COLO668 (cell line): Measurements from ENCODE around the gene DGKD.

Source experiments
- DNase-seq: peaks from one replicate; lab custom pipeline; 2025; ENCODE audit not compliant: unreplicated experiment; lab: John Stamatoyannopoulos, UW

Gene DGKD

DNA sequence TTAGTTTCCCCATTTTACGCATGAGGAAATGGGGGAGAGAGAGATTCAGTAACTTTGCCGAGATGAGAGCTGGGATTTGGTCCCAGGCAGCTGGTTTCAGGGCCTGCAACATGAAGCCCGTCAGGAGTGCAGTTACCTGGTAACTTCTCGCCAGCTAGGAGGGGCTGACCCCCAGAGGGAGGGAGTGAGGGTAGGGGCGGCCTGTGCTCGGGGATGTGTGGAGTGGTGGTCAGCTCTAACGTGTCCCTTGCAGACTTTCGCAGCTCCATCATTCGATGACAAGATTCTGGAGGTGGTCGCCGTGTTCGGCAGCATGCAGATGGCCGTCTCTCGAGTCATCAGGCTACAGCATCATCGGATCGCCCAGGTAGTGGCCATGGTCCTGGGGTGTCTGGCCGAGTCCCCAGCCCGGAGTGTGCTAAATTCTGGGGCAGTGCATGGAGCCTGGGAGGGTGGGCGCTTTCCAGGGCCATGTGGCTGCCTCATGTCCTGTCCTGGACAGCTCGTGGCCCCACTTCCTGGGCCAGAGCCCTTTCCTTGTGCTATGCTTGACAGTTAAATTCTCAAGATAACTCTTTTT is 103.8 kb downstream of the DGKD start:
- DNase-seq: no peak

DNA sequence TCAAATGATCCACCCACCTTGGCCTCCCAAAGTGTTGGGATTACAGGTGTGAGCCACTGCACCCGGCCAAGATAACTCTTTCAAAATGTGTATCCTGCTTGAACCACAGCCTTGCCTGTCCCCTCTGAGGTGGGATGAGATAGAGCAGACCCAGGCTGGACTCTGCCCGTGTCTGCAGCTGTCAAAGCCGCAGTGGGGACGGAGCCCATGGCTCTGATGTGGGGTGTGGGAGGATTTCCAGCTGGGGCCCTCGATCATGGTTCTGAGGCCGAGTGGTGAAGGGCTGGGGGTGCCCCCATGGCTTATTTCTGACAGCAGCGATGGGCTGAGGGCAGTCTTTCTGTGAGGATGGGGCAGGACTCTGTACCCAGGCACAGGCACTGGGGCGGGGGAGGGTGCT is 104.5 kb downstream of the DGKD start:
- DNase-seq: no peak

DNA sequence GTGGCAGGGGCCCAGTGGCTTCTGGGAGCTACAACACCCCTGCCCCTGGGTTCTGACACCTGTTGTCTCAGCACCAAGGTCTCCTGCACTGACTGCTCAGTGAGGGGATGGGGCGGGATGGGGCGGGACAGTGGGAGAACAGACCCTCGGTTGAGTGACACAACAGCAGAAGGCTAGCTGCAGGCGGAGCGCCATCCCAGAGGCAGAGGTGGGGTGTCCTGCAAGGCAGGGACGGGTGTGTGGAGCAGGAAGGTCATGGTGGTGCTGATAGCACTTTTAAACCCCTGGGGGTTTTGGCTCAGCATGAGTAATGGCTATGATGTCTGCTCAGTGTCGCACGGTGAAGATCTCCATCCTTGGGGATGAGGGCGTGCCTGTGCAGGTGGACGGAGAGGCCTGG is 105.1 kb downstream of the DGKD start:
- no peak for DNase-seq

DNA sequence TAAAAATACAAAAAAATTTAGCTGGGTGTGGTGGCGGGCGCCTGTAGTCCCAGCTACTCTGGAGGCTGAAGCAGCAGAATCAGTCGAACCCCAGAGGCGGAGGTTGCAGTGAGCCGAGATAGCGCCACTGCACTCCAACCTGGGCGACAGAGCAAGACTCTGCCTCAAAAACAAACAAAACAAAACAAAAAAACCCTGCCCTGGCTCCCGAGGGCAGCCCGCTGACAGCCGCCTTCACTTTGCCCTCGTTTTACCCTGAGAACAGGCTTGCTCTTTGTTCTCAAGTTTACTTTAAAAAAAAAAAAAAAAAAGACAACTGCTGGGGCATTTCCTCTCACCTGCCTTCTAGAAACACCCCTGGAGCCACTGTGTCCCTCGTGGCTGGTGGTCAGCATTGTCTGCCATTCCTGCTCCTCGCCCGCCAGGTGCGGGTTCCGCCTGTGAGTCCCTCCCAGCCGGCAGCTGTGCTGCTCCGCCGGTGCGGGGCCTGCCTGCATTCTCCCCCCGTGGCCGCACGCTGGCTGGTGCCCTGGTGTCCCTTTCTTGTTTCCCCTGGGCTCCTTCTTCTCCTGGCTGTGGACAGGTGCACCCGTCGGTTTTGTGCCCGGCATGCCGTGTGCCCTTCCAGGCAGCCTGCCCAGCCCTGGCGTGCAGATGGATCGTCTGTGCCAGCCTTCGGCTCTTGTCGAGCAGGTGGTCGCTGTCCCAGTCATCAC is 106.6 kb downstream of the DGKD start:
- peak; percentile 86 for DNase-seq

DNA sequence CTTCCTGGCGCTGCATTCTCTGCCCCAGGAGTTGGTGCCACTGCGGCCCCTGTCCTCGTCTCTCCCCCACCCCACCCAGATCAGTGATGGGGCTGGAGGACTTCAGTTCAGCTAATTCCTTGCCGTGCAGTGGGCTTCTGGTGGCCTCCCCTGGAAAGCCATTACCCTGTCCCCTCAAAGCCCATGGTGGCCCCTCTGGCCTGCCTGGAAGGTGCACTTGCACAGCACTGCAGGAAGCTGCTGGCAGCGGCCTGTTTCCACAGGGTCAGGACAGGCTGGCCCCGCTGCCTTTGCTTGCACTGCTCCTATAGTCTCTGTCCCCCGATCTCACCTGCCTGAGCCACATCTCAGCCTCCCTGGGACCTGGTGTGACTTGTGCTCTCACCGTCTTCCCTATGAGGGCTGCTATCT is 107.2 kb downstream of the DGKD start:
- peak; percentile 37 for DNase-seq

DNA sequence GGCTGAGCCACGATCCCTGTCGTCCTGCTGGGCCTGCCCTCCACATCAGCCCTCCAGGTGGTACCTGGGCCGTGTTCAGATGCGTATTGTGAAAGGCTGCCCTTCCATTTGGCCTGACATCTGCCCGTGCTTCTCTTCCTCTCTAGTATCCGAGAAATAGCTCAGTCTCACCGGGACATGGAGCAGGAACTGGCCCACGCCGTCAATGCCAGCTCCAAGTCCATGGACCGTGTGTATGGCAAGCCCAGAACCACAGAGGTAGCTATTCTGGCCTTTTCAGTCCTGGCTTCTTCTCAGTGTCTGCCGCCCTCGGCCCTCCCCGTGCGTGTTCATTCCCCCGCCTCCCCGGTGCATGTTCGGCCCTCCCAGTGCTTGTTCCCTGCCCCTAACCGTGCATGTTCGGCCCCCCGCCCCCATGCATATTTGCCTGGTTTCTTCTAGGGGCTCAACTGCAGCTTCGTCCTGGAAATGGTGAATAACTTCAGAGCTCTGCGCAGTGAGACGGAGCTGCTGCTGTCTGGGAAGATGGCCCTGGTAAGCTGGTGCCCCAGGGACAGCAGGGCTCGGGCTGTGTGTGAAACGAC is 108.0 kb downstream of the DGKD start:
- no peak for DNase-seq

DNA sequence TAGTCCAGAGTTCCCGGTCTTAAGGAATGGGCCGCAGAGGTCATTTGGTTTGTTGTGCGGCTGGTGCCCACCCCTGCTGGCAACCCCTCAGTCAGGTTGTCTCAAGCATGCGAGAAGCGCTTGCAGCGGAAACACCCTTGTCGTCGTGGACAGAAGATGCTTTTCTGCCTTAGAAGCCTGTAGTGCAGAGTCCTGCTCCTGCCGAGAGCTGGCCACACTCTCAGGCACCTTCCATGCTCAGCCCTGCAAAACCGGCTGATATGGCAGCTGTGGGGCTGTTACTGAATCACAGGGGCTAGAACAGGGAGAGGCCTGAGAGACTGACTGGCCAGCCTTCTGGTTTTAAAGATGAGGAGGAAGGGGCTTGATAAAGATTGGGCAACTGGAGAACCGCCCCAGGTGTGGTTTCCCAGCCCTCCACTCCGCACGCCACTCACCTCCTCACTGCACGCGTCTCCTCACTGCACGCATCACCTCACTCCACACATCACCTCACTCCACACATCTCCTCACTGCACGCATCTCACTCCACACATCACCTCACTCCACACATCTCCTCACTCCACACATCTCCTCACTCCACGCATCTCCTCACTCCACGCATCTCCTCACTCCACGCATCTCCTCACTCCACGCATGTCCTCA is 108.7 kb downstream of the DGKD start:
- no peak for DNase-seq

DNA sequence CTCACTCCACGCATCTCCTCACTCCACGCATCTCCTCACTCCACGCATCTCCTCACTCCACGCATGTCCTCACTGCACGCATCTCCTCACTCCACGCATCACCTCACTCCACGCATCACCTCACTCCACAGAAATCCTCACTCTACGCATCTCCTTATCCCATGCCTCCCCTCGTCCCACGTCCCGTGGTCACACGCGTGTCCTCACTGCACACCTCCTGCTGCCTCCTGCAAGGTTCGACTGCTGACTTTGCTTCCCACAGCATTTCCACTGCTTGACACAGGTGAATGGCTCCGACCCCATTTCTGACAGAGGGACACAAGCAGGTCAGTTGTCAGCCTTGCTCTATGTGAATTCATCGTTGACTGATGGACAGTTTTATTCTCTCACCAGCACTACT is 109.3 kb downstream of the DGKD start:
- DNase-seq: no peak

DNA sequence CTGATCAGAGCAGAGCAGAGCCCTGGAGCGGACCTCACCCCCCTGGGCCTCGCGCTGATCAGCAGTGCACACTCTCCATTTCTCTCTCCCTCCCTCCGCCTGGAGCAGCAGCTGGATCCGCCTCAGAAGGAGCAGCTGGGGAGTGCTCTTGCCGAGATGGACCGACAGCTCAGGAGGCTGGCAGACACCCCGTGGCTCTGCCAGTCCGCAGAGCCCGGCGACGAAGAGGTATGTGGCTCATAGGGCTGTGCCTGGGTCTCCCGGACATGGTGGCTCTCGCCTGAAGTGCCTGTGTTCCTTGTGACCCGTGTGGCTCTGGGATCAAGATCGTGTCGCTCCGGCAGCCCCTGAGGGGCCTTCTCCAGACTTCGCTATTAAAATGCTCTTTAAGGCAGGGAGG is 109.8 kb downstream of the DGKD start:
- DNase-seq: no peak

DNA sequence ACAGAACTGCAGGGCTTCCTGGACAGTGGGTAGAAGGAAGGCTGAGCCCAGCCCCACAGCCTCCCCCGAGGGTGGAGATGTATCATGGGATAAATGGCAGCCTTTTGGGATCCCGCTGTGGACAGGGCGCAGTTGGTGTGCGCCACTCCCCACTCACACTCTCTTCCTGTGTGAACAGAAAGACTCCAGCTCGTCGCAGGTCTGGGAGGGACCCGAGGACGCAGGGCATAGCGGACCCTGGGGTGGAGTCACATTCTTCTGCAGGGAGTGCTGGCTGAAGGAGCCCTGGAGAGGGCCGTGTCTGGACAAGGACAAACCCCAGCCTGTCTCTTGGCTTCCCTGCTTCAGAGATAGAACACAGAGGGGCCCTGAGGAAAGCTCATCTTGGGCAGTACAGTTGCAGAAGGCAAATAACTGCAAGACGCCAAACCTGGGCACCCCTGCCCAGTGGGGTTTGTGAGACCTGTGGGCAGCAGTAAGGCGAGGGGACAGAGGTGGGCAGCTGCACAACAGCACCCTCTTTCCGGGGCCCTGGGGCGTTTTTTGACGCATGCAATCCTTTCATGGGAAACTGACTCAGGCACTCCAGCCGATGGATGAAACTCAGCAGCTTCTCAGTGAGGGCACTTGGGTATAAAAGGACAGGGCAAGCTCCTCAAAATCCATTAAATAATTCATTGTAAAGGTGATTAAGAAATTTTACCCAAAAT is 110.4 kb downstream of the DGKD start:
- no peak for DNase-seq

DNA sequence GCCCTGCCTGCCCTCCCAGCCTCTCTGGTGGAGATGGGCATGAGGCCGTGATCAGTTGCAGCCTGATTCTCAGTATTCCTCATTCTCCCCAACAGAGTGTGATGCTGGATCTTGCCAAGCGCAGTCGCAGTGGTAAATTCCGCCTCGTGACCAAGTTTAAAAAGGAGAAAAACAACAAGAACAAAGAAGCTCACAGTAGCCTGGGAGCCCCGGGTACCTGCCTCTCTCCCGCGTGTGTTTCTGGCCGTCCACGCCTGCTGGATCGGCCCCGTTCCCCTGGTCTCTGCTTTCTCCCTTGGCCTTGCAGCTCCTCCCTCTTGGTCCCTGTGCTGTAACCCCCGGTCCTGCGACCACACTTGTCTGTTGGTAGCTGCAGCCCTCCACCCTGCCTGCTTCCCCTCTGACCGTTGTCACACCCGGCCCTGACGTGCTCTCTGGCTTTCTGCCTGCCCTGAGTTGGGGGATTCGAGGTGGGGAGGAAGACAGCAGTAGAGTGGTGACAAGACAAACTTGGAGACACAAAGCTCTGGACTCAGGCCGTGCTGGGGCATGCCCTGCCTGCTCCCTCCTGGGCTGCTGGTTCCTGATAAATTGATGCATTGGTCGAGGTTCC is 112.8 kb downstream of the DGKD start:
- DNase-seq: no peak

DNA sequence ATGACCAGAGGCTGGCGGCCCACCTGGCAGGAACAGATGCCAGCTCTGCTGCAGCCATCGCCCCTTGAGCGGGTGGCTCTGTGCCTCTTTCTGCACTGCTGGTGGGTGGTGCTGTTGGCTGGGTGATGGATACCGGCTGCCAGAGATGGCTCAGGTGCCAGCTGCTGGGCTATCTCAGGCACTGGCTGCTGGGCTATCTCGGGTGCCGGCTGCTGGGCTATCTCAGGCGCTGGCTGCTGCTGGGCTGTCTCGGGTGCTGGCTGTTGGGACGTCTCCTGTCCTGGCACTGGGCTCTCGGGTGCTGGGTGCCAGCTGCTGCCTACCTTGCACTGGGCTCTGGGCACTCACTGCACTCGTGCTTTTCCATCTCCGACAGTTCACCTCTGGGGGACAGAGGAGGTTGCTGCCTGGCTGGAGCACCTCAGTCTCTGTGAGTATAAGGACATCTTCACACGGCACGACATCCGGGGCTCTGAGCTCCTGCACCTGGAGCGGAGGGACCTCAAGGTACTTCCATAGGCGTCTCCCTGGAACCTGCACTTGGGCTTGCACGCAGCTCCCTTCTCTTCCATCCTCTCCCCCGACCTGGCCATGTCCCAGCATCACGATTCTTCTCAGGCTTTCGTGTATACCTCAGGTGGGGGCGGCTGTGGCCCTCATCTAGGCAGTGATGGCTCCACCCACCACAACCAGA is 113.9 kb downstream of the DGKD start:
- no peak for DNase-seq

DNA sequence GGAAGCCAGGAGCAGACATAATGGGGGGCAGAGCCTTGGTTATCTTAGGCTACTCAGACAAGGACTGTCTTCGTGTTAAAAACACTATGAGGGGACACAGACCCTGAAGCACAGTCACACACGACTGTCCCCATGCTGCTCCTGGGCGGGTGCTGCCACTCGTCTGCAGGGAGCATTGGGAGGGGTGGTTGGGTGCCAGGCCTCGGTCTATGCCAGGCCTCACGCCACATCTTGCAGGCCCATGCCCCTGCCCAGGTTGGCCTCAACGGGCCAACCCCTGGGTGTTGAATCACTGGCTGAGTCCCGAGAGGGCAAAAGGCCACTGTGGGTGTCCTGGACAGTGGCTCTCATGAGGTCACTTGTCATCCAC is 114.4 kb downstream of the DGKD start:
- no peak for DNase-seq

DNA sequence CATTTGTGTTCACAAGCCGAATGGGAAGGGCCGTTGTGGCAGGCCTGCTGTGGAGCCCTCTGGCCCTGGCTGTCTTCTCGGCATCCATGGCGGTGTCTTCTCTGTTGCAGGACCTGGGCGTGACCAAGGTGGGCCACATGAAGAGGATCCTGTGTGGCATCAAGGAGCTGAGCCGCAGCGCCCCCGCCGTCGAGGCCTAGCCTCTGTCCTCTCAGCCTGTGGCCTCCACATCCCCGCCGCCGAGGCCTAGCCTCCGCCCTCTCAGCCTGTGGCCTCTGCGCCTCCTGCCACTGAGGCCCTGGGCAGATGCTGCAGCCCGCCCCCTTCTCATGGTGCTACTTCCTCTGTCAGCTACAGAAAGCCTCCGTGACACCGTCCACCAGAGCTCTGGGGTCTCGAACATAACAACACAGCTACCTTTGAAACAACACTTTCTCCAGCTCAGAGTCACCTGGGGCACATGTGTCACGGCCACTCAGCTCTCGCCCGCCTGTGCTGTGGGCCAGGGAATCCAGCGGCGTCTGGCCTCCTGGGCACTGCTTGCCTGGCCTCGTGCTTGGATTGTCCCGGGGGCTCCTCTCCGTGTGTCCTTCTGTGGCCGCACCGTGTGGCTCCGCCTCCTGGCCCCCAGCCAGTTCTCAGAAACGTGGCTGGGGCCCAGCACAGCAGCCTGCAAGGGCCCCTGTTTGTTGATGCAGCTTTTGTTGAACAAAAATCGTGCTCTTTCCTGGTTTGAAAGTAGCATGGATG is 115.1 kb downstream of the DGKD start:
- DNase-seq: no peak

DNA sequence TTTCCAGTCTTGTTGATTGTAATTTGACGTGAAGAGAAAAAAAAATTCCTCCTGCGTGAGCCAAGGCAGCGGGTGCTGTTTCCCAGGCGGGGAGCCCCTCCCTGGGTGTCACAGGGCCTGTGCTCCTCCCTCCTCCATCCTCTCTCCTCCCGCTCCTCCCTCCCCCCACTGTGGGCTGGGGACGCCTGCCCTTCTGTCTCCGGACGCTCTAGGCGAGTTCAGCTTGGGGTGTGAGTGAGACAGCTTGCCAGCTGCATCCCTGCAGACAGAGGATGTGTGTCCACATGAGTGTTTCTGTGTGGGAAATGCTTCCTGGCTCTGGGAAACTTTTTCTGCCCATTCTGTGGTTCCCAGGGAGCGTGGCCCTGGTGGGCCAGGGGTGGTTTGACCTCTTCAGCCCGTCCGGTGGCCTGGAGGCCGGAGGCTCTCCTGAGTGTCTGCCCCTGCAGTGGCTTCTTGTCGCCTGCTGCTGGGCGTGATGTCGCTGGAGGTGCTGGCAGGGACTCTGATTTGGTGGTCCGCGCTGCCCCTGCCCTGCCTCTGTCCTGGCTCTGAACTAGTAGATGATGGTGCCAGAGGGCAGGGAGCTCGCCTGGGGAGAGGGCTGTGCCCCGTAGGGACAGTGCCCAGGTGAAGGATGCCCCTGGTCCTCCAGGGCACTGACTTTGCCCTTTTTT is 115.9 kb downstream of the DGKD start:
- DNase-seq: no peak

DNA sequence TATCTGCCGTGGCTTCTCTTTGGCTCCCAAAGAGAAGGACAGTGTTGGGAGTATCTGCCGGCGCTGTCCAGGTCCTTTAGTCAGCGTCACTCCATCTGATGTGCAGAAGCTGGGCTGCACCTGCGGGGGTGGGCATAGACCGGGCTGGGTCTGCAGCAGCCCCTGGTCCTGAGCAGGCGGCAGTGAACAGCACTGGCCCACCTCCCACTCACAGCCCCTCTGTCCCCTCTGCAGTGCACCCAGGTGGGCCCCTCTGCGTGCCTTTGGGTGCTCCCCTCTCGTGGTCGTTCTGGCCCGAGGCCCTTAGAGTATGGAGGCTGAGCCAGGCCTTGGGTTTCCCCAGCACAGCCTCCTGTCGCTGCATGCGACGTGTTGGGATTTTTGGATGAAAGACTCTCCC is 116.5 kb downstream of the DGKD start:
- DNase-seq: no peak

DNA sequence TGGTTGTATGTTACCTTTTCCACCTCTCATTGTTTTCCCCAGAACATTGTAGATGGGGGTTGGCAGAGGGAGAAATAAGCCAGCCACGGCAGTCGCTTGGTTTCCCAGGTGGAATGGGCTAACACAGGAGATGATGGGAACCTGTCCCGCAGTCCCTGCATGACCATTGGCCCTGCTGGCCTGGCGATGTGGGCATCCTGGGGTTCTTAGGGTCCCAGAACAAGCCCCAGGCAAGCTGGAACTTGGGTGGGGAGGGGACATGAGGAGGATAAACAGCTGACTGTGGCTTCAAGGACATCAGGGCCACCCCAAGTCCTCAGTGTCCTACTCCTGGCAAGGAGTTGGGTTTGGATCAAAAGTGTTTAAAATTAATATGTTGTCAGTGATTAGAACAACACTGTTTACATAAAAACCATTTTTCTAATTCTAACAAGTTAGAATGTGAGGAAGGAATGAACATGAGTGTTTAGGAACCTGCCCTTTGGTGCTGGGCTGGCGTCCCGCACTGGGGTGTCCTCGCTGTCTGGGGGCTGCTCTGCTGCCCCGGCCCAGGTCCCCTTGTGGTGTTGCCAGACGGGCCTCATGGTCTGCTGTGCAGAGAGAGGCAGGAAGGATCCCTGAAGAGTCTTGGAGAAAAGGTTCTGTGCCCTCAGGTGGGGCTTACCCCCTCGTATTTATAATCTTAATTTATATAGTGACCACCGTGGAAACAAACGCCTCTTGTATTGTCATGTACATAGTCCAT is 117.2 kb downstream of the DGKD start:
- no peak for DNase-seq

DNA sequence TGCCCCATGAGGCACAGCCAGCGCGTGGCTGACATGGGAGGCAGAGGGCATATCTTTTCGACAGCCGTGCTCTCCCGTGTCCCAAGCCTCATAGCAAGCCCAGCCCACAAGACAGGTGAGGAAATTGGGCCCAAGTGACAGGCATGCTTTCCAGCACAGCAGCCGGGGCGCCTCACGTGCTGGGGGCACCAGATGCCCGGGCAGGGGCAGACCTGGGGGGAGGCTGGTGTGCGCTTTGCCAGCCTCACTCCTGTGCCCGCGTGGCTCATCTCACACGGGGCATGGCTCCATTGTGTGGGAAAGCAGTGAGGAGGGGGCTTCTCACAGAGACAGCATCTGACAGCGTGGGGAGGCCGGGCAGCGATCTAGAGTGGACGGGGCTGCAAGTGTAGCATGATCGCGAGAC is 119.1 kb downstream of the DGKD start:
- no peak for DNase-seq

DNA sequence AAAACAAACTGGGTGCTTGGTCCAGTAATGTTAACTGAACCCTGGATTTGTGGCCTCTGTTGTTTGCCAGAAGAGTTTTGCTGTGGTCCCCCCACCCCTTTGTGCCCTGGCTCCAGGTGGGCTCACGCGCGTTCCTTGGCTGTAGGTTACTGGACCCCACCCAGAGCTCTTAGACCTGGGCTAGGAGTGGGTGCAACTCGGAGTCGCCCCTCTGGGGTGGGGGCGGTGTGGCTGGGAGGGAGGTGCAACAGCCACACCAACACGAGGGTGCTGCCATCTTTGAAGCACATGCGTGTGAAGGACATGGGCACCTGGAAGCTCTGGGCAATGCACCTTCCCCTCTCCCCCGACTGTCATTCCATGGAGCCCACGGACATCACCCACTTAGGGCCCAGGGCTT is 119.6 kb downstream of the DGKD start:
- no peak for DNase-seq
